ENCODE data around the gene LEKR1.
A peak's percentile ranks its signal among the peaks of the same experiment; 100 is the strongest.
"Not testable (repeated sequence)": the region's sequence is repeated elsewhere in the genome, so short reads cannot be mapped to it uniquely, and the experiment has no call there.

The LEKR1 gene

GRCh38 chr3:156808025-156808424 is 18.1 kb upstream of the LEKR1 start:
- DNase-seq: no peak

GRCh38 chr3:156811089-156811862 is 14.9 kb upstream of the LEKR1 start:
- no peak for DNase-seq

GRCh38 chr3:156812521-156813335 is 13.4 kb upstream of the LEKR1 start:
- DNase-seq: peak; percentile 9

GRCh38 chr3:156814295-156814694 is 11.9 kb upstream of the LEKR1 start:
- no peak for DNase-seq

GRCh38 chr3:156816091-156816793 is 9.9 kb upstream of the LEKR1 start:
- no peak for DNase-seq

- DNase-seq: peak; percentile 69
Measured at GRCh38 chr3:156816794-156817645, 9.1 kb upstream of the LEKR1 start.

GRCh38 chr3:156817646-156818272 is 8.4 kb upstream of the LEKR1 start:
- DNase-seq: no peak

- DNase-seq: no peak
Measured at GRCh38 chr3:156818273-156818651, 7.9 kb upstream of the LEKR1 start.

- DNase-seq: no peak
Measured at GRCh38 chr3:156818890-156819289, 7.3 kb upstream of the LEKR1 start.

- DNase-seq: no peak
Measured at GRCh38 chr3:156819842-156820691, 6.1 kb upstream of the LEKR1 start.

GRCh38 chr3:156820692-156821080 is 5.5 kb upstream of the LEKR1 start:
- no peak for DNase-seq

- not testable (repeated sequence) for DNase-seq
Measured at GRCh38 chr3:156822626-156823260, 3.4 kb upstream of the LEKR1 start.

GRCh38 chr3:156825795-156826143 is 384 bp upstream of the LEKR1 start:
- DNase-seq: no peak

- DNase-seq: no peak
Measured at GRCh38 chr3:156826896-156827882, 1.0 kb downstream of the LEKR1 start.

- DNase-seq: no peak
Measured at GRCh38 chr3:156831006-156831405, 4.9 kb downstream of the LEKR1 start.

- DNase-seq: no peak
Measured at GRCh38 chr3:156834435-156834834, 8.3 kb downstream of the LEKR1 start.

GRCh38 chr3:156834962-156835535 is 8.9 kb downstream of the LEKR1 start:
- no peak for DNase-seq

GRCh38 chr3:156836701-156837100 is 10.5 kb downstream of the LEKR1 start:
- no peak for DNase-seq

GRCh38 chr3:156837115-156837514 is 11.0 kb downstream of the LEKR1 start:
- no peak for DNase-seq
